HCT116 (cell line): ENCODE data around the gene KIFC3. TPM values are rescaled to one million over a fixed set of nuclear protein-coding genes. Genes with fewer than 3 reads are reported as not detected.

Experiments
- ATAC-seq: fragments of 200-7000 bp; cut with Tn5 transposase; 2 replicates; pipeline ENCODE4 v1.9.1; 2020; ENCODE audit warnings: mild to moderate bottlenecking, moderate library complexity
- BruUV-seq: library from RNA; stranded (reverse); fragments of 400-500 nt; replicated peaks from 2 replicates; lab custom pipeline; 2021; lab: Mats Ljungman, UMichigan
- CTCF ChIA-PET: fragments of 300-600 bp; sonication (Branson Sonifier 250); formaldehyde crosslinking; loops from one replicate; lab custom pipeline; 2021; ENCODE audit warnings: antibody characterized with exemption; lab: Charles Lee
- POLR2A ChIA-PET: fragments of 300-600, 350-600 bp; sonication (Branson Sonifier 250); formaldehyde crosslinking; loops from one replicate; lab custom pipeline; 2021; ENCODE audit warnings: antibody characterized with exemption; lab: Charles Lee
- RAD21 ChIA-PET, 2 experiments: fragments of 300-600 bp; sonication (Branson Sonifier 250); formaldehyde crosslinking; loops; one replicate each; lab custom pipeline; 2023; ENCODE audit warnings: low total read pairs in 2 of 2; ENCODE audit not compliant: uncharacterized antibody in 2 of 2, unreplicated experiment in 2 of 2, low non-redundant PET in 1 of 2; lab: Charles Lee
- DNase-seq: peaks from one replicate; pipeline ENCODE4 v3.0.0-alpha.2; 2010; ENCODE audit warnings: low read depth, low spot score
- H2AFZ ChIP-seq: fragments of 200-600 bp; shearing (Covaris generic), sonication (generic); 2 replicates; pipeline ENCODE4 v1.6.1; 2017; ENCODE audit warnings: low read depth, mixed run types, mixed read lengths, antibody characterized with exemption, low read length; ENCODE audit not compliant: poor library complexity, severe bottlenecking
- H3K27ac ChIP-seq: 2 replicates; pipeline ENCODE4 v1.5.1; 2012; ENCODE audit warnings: low read depth, low read length
- H3K27me3 ChIP-seq: fragments of 200-600 bp; sonication (generic); 2 replicates; pipeline ENCODE4 v1.6.1; 2016; ENCODE audit warnings: mixed run types, low read length, mixed read lengths; ENCODE audit not compliant: insufficient read depth
- H3K36me3 ChIP-seq, 2 experiments: fragments of 200-500 bp in 1 of 2; fragments of 200-600 bp in 1 of 2; sonication (Bioruptor generic) in 1 of 2; sonication (generic) in 1 of 2; 2 replicates each; pipeline versions ENCODE4 v1.5.1 to v1.6.1; 2014 to 2016; ENCODE audit warnings: low read length in 2 of 2, inconsistent platforms in 1 of 2, mixed read lengths in 1 of 2, mixed run types in 1 of 2; ENCODE audit not compliant: insufficient read depth in 2 of 2, control insufficient read depth in 1 of 2
- H3K4me1 ChIP-seq, 2 experiments: fragments of 200-600 bp in 1 of 2; sonication (generic) in 1 of 2; 2 replicates each; pipeline versions ENCODE4 v1.5.1 to v1.6.1; 2012 to 2017; ENCODE audit warnings: low read length in 2 of 2, inconsistent platforms in 1 of 2, mild to moderate bottlenecking in 1 of 2, mixed read lengths in 1 of 2, mixed run types in 1 of 2, moderate library complexity in 1 of 2; ENCODE audit not compliant: insufficient read depth in 2 of 2, control insufficient read depth in 1 of 2
- H3K4me2 ChIP-seq: fragments of 200-600 bp; sonication (generic); 2 replicates; pipeline ENCODE4 v1.6.1; 2017; ENCODE audit warnings: mixed run types, low read length, mixed read lengths
- H3K4me3 ChIP-seq, 2 experiments: fragments of 200-600 bp in 1 of 2; sonication (generic) in 1 of 2; replicated peaks in 1 of 2; 2 replicates each; pipeline ENCODE4 v1.5.1; 2011 to 2016; ENCODE audit warnings: low read length in 2 of 2, control low read depth in 1 of 2, low read depth in 1 of 2, mild to moderate bottlenecking in 1 of 2, mixed read lengths in 1 of 2, mixed run types in 1 of 2
- H3K79me2 ChIP-seq: fragments of 200-600 bp; sonication (generic); 2 replicates; pipeline ENCODE4 v1.6.1; 2017; ENCODE audit warnings: mild to moderate bottlenecking, mixed run types, low read length, moderate library complexity, mixed read lengths; ENCODE audit not compliant: insufficient read depth
- H3K9ac ChIP-seq: fragments of 200-600 bp; sonication (generic); 2 replicates; pipeline ENCODE4 v1.6.1; 2016; ENCODE audit warnings: low read length, mixed read lengths
- H3K9me2 ChIP-seq: fragments of 200-600 bp; sonication (generic), shearing (Covaris generic); 2 replicates; pipeline ENCODE4 v1.6.1; 2017; ENCODE audit warnings: mixed run types, mild to moderate bottlenecking, moderate library complexity; ENCODE audit not compliant: insufficient read depth
- H3K9me3 ChIP-seq, 2 experiments: fragments of 200-500 bp in 1 of 2; fragments of 200-600 bp in 1 of 2; sonication (Bioruptor generic) in 1 of 2; sonication (generic) in 1 of 2; 2 replicates each; pipeline ENCODE4 v1.6.1; 2014 to 2017; ENCODE audit warnings: low read length in 2 of 2, mixed read lengths in 2 of 2, inconsistent platforms in 1 of 2, low read depth in 1 of 2, mild to moderate bottlenecking in 1 of 2, mixed run types in 1 of 2, moderate library complexity in 1 of 2; ENCODE audit not compliant: control insufficient read depth in 1 of 2, insufficient read depth in 1 of 2
- H4K20me1 ChIP-seq: fragments of 200-600 bp; sonication (generic), shearing (Covaris generic); 2 replicates; pipeline ENCODE4 v1.6.1; 2017; ENCODE audit warnings: mixed run types, mild to moderate bottlenecking, moderate library complexity; ENCODE audit not compliant: insufficient read depth
- EGR1 ChIP-seq: IDR thresholded peaks from 2 replicates; pipeline ENCODE4 v1.6.1; 2012; ENCODE audit warnings: low read depth
- ELF1 ChIP-seq: IDR thresholded peaks from 2 replicates; pipeline ENCODE4 v1.6.1; 2012; ENCODE audit warnings: low read depth, borderline replicate concordance
- EZH2phosphoT487 ChIP-seq: fragments of 200-600 bp; IDR thresholded peaks from 2 replicates; pipeline ENCODE4 v1.6.1; 2018; ENCODE audit warnings: antibody characterized with exemption, borderline replicate concordance
- FOSL1 ChIP-seq: IDR thresholded peaks from 2 replicates; pipeline ENCODE4 v1.6.1; 2012; ENCODE audit warnings: low read depth
- POLR2AphosphoS5 ChIP-seq: IDR thresholded peaks from 2 replicates; pipeline ENCODE4 v1.6.1; 2011; ENCODE audit warnings: mild to moderate bottlenecking, low read depth, low read length, moderate library complexity
- RAD21 ChIP-seq: IDR thresholded peaks from 2 replicates; pipeline ENCODE4 v1.6.1; 2012; ENCODE audit warnings: low read depth, mild to moderate bottlenecking
- TCF7L2 ChIP-seq: IDR thresholded peaks from 2 replicates; pipeline ENCODE4 v1.7.0; 2011; ENCODE audit warnings: borderline replicate concordance, inconsistent platforms; ENCODE audit not compliant: insufficient read depth, insufficient read length; ENCODE audit errors: extremely low read depth
- ZFX ChIP-seq: fragments of 450-650 bp; IDR thresholded peaks from 2 replicates; pipeline ENCODE4 v1.6.1; 2017
- intact Hi-C: fragments of 100-400 bp; cut with micrococcal nuclease; formaldehyde crosslinking; loops from 2 replicates; pipeline ENCODE4 v1.10.0; 2022
- total RNA-seq: library from RNA; stranded (reverse); gene quantifications from one replicate; pipeline ENCODE4 v1.2.1, GENCODE V29; 2021; ENCODE audit not compliant: unreplicated experiment
- TF ChIP-seq, protein P1 (sequence below): IDR thresholded peaks from 2 replicates; pipeline ENCODE4 v1.6.1; 2011; ENCODE audit warnings: mild to moderate bottlenecking, low read length, moderate library complexity; ENCODE audit not compliant: insufficient replicate concordance; ENCODE audit errors: extremely low read depth

Gene KIFC3
- total RNA-seq, 1 experiment from 2014 or later = 31.9 TPM

DNA sequence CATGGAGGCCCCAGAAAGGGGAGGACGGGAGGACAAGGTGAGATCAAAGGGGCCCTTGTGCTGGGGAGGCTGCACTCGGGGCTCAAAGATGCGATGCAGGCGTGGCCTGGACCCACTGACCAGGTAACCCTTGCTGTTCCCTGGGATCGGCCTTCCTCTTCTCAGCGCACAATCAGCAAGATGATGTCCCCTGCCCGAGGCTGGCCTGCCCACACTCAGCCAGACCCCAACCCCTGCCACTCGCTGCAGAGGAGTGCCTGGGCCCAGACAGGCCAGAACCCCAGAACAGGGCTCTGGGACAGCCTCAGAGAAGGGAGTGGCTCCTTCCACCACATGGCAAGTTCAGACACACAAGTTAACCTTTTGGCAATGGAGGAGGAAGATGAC lies 14.8 kb downstream of the KIFC3 start:
- intact Hi-C loops = no loop called here
- RAD21 ChIA-PET = no interaction called here
- no peak overlapping the region for H3K4me2 ChIP-seq
- H3K36me3 ChIP-seq = peaks cover 2 to 5% of the 10 kb centered on the region in 2 experiments; a peak in 3 of 4 replicates
- BruUV-seq = no TSS peak
- POLR2A ChIA-PET = no interaction called here
- H3K27ac ChIP-seq = no peak overlapping the region
- no peaks in the 10 kb centered on the region for H3K27me3 ChIP-seq
- no peaks in the 10 kb centered on the region for H3K9me2 ChIP-seq
- no peak overlapping the region for H3K9ac ChIP-seq
- H3K4me3 ChIP-seq = no peak overlapping the region
- H2AFZ ChIP-seq = no peak overlapping the region
- TF ChIP-seq ELF1 (no peak), RAD21 (no peak), EGR1 (no peak), EZH2phosphoT487 (no peak), TCF7L2 (no peak), ZFX (no peak), POLR2AphosphoS5 (no peak), FOSL1 (no peak)
- TF ChIP-seq, protein P1, sequence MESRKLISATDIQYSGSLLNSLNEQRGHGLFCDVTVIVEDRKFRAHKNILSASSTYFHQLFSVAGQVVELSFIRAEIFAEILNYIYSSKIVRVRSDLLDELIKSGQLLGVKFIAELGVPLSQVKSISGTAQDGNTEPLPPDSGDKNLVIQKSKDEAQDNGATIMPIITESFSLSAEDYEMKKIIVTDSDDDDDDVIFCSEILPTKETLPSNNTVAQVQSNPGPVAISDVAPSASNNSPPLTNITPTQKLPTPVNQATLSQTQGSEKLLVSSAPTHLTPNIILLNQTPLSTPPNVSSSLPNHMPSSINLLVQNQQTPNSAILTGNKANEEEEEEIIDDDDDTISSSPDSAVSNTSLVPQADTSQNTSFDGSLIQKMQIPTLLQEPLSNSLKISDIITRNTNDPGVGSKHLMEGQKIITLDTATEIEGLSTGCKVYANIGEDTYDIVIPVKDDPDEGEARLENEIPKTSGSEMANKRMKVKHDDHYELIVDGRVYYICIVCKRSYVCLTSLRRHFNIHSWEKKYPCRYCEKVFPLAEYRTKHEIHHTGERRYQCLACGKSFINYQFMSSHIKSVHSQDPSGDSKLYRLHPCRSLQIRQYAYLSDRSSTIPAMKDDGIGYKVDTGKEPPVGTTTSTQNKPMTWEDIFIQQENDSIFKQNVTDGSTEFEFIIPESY = no peak
- CTCF ChIA-PET = no interaction called here
- no peaks in the 10 kb centered on the region for H4K20me1 ChIP-seq
- H3K79me2 ChIP-seq = no peaks in the 10 kb centered on the region
- no peaks in the 10 kb centered on the region for H3K9me3 ChIP-seq
- H3K4me1 ChIP-seq = peaks cover 0 to 1% of the 10 kb centered on the region in 2 experiments; a peak in 1 of 4 replicates
- ATAC-seq (no peak), DNase-seq (no peak)
